Measurements from ENCODE around the gene C18orf63. TPM values are rescaled to one million over a fixed set of nuclear protein-coding genes. Genes with fewer than 3 reads are reported as not detected.
A peak's percentile ranks its signal among the peaks of the same experiment; 100 is the strongest.

Gene C18orf63
- total RNA-seq, 6 donors from 2014 or later, result under 0.01 to 1.6 (median 0.22) TPM

DNA sequence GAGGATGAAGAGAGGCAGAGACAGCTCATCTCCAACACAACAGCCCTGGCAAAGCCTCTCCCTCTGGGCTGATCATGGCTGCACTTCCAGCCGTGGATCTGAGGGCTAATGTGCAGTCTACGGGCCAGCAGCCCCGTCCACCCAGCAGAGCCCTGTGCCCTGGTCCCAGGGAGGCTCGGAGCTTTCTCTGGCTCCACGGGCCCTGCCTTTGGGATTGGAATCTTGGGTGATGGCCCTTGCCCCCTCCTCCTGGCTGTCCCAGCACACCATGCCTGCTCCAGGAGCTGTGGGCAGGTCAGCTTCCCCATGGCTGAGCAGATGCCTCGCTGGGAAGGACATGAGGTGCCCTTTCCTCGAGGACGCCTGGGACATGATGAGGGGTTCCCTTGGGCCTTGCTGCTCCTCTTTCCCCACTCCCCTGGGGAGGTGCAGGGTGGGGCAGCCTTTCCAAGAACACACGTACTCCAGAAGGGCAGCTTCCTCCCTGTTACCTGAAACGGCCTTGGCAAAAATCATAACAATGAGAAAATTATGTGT lies 66.9 kb downstream of the C18orf63 start:
- ATAC-seq (ENCODE audit: low FRiP score in 2 of 2) (no peak), DNase-seq (no peak)
- no peak for TF ChIP-seq EP300 (IDR thresholded peaks at IDR 0.05)
- TF ChIP-seq, protein P1, sequence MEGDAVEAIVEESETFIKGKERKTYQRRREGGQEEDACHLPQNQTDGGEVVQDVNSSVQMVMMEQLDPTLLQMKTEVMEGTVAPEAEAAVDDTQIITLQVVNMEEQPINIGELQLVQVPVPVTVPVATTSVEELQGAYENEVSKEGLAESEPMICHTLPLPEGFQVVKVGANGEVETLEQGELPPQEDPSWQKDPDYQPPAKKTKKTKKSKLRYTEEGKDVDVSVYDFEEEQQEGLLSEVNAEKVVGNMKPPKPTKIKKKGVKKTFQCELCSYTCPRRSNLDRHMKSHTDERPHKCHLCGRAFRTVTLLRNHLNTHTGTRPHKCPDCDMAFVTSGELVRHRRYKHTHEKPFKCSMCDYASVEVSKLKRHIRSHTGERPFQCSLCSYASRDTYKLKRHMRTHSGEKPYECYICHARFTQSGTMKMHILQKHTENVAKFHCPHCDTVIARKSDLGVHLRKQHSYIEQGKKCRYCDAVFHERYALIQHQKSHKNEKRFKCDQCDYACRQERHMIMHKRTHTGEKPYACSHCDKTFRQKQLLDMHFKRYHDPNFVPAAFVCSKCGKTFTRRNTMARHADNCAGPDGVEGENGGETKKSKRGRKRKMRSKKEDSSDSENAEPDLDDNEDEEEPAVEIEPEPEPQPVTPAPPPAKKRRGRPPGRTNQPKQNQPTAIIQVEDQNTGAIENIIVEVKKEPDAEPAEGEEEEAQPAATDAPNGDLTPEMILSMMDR (IDR thresholded peaks at IDR 0.05), result no peak
- TF ChIP-seq POLR2AphosphoS5 (IDR thresholded peaks at IDR 0.05), result no peak
- no peak for TF ChIP-seq POLR2A (IDR thresholded peaks at IDR 0.05)
- 76 to 92% methylated on average over 8 to 10 of the region's 10 CpGs for WGBS, 2 donors
- Histone ChIP-seq H3K4me1 (no peaks in the 10 kb centered on the region), H3K36me3 (no peaks in the 10 kb centered on the region), H3K27me3 (no peaks in the 10 kb centered on the region), H3K4me3 (no peak overlapping the region), H3K27ac (no peak overlapping the region), H3K9me3 (no peaks in the 10 kb centered on the region)

DNA sequence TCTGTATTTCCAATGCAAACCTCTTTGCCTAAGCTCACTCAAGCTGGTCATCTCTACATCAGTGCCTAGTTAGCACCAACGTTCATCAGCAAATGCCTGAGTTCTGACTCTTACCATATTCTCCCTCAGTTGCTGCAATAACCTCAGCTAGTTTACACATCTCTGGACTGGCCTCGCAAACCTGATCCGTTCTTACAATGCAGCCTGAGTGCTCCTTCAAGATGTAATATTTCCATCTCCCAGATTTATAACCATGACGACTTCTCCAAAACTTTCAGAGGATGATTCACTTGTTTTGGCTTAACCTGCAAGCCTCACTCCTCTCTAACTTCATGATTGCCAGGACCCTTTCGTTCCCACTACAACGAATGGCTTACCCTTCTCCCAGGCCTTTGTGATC lies 71.7 kb downstream of the C18orf63 start:
- ATAC-seq (ENCODE audit: low FRiP score in 2 of 2) (peak in 1 of 2 donors; percentile 89), DNase-seq (no peak)
- TF ChIP-seq POLR2A (IDR thresholded peaks at IDR 0.05), result no peak
- H3K4me1 ChIP-seq, result no peaks in the 10 kb centered on the region
- H3K4me3 ChIP-seq, result no peak overlapping the region
- WGBS, 2 donors, result 84 to 87% methylated on average over 6 of the region's 6 CpGs
- no peak overlapping the region for H3K27ac ChIP-seq
- no peaks in the 10 kb centered on the region for H3K27me3 ChIP-seq
- no peaks in the 10 kb centered on the region for H3K36me3 ChIP-seq
- H3K9me3 ChIP-seq, result no peaks in the 10 kb centered on the region

DNA sequence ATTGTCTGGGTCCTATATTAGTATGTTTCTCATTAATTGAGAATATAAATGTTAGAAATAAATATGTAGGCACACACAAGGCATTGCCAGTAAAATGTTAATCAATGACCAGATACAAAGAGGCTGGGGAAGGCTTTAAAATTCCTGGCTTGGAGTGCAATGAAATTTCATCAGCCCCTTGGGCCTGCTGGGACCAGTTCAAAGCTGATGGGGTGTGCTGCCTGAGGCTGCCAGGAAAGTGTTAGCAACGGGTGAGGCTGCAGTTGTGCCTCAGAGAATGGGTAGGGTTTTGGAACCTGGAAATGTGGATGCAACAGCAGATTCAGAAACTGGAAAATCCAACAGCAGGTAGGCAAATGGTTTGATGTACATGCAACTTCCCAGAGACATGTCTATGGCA lies 72.6 kb downstream of the C18orf63 start:
- no peak overlapping the region for H3K27ac ChIP-seq
- DNase-seq (no peak), ATAC-seq (ENCODE audit: low FRiP score in 2 of 2) (peak in 1 of 2 donors; percentile 76)
- H3K4me3 ChIP-seq, result no peak overlapping the region
- no peaks in the 10 kb centered on the region for H3K36me3 ChIP-seq
- H3K4me1 ChIP-seq, result no peaks in the 10 kb centered on the region
- WGBS, 2 donors, result 67 to 69% methylated on average over 1 of the region's 1 CpG
- H3K27me3 ChIP-seq, result no peaks in the 10 kb centered on the region
- H3K9me3 ChIP-seq, result no peaks in the 10 kb centered on the region
- TF ChIP-seq, protein P1 (IDR thresholded peaks at IDR 0.05), result no peak
- TF ChIP-seq EP300 (IDR thresholded peaks at IDR 0.05), result no peak
- TF ChIP-seq POLR2AphosphoS5 (IDR thresholded peaks at IDR 0.05), result no peak
- TF ChIP-seq POLR2A (IDR thresholded peaks at IDR 0.05), result no peak

DNA sequence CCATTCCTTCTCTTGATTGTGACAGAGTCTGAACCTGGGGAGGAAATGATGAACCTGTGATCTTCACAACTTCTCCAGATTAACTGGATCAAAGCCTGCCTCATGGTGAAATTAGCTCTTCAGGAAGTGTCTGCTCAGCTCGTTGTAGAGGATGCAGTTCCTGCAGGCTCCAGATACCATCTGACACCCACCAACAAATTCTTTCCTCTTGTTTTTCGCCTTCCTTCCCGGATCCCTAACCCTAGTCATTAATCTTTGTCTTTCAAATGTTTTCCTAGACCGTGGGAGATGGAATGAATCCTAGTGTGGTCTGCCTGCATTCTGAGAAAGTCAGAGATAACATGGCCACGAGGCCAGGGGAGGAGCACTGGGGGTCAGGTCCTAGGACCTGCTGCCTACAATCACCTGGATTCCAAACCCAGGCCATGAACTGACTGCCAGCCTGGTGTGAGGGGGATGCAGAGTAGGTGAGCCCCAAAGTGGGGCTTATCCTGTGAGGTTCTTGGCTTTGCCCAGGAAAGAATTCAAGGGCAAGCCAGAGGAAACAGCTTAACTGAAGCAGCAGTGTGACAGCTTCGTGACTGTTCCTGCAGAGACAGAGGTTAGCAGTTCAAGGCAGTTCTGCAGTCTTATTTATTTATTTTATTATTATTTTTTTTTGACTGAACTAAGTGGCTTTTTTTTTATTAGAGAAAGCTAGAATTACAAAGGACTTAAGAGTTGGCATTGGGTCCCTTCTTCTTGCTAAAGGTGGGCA lies 73.7 kb downstream of the C18orf63 start:
- TF ChIP-seq POLR2A (IDR thresholded peaks at IDR 0.05), result no peak
- no peak for TF ChIP-seq POLR2AphosphoS5 (IDR thresholded peaks at IDR 0.05)
- TF ChIP-seq, protein P1 (IDR thresholded peaks at IDR 0.05), result no peak
- TF ChIP-seq EP300 (IDR thresholded peaks at IDR 0.05), result no peak
- H3K27ac ChIP-seq, result no peak overlapping the region
- no peaks in the 10 kb centered on the region for H3K27me3 ChIP-seq
- no peaks in the 10 kb centered on the region for H3K36me3 ChIP-seq
- H3K9me3 ChIP-seq, result no peaks in the 10 kb centered on the region
- DNase-seq, result no peak
- whole genome bisulfite sequencing, 2 donors, result 46 to 58% methylated on average over 5 to 6 of the region's 6 CpGs
- H3K4me3 ChIP-seq, result no peak overlapping the region
- no peak for ATAC-seq (ENCODE audit: low FRiP score in 2 of 2)
- no peaks in the 10 kb centered on the region for H3K4me1 ChIP-seq

DNA sequence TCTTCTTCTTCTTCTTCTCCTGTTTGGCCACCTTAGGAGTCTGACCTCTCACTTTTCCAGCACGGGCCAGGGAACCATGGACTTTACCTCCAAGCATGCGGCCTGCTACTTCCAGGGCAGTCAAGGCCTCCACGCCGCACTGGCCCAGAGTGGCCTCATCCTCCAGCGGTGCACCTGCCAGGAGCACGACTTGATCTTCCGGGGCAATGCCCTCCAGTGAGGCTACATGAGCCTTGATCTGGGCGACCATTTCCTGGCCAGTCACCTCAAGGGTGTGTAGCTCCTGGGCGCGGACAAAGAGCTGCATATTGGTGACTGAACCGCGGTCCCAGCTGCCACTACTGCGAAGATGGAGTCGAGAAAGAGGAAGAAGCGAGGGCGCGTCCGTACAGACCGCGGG lies 74.4 kb downstream of the C18orf63 start:
- no peaks in the 10 kb centered on the region for H3K27me3 ChIP-seq

More for the DNA sequence above, 74.4 kb downstream of the C18orf63 start:
- H3K4me1 ChIP-seq, result no peaks in the 10 kb centered on the region
- ATAC-seq (ENCODE audit: low FRiP score in 2 of 2) (no peak), DNase-seq (no peak)
- 92 to 96% methylated on average over 17 to 20 of the region's 20 CpGs for WGBS, 2 donors
- TF ChIP-seq EP300 (IDR thresholded peaks at IDR 0.05) (no peak), POLR2A (IDR thresholded peaks at IDR 0.05) (no peak), POLR2AphosphoS5 (IDR thresholded peaks at IDR 0.05) (no peak)
- TF ChIP-seq, protein P1 (IDR thresholded peaks at IDR 0.05), result no peak
- no peaks in the 10 kb centered on the region for H3K36me3 ChIP-seq
- H3K9me3 ChIP-seq, result no peaks in the 10 kb centered on the region
- no peak overlapping the region for H3K27ac ChIP-seq
- H3K4me3 ChIP-seq, result no peak overlapping the region

Measured in upper lobe of left lung (tissue), 6 donors.